GDM1 (cell line): Measurements from ENCODE around the gene FAF2.
"Not testable (repeated sequence)": the region's sequence is repeated elsewhere in the genome, so short reads cannot be mapped to it uniquely, and the experiment has no call there.

Experiments used
- DNase-seq: peaks from one replicate; lab custom pipeline; 2025; lab: John Stamatoyannopoulos, UW

Gene FAF2

GRCh38 chr5:176416965-176417364 lies 31.2 kb upstream of the FAF2 start:
- DNase-seq: no peak

- no peak for DNase-seq
Measured at GRCh38 chr5:176418251-176418650, 29.9 kb upstream of the FAF2 start.

- DNase-seq: no peak
Measured at GRCh38 chr5:176420086-176420485, 28.1 kb upstream of the FAF2 start.

DNA sequence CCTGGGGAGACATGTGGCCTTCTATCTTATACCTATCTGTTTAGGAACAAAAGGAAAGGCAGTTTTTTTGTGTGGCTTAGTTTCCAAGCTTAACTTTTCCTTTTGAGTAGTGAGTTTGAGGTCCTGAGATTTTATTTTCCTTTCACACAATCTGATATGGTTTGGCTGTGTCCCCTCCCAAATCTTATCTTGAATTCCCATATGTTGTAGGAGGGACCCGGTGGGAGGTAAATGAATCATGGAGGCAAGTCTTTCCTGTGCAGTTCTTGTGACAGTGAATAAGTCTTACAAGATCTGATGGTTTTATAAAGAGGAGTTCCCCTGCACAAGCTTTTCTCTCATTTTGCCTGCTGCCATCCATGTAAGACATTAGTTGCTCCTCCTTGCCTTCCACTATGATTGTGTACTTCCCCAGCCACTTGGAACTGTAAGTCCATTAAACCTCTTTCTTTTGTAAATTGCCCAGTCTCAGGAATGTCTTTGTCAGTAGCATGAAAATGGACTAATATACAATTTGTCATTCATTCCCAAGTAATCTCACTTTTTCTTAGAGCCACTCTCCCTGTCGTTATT lies 27.1 kb upstream of the FAF2 start:
- no peak for DNase-seq

- DNase-seq: no peak
Measured at GRCh38 chr5:176424181-176424580, 24.0 kb upstream of the FAF2 start.

- no peak for DNase-seq
Measured at GRCh38 chr5:176425138-176425537, 23.0 kb upstream of the FAF2 start.

DNA sequence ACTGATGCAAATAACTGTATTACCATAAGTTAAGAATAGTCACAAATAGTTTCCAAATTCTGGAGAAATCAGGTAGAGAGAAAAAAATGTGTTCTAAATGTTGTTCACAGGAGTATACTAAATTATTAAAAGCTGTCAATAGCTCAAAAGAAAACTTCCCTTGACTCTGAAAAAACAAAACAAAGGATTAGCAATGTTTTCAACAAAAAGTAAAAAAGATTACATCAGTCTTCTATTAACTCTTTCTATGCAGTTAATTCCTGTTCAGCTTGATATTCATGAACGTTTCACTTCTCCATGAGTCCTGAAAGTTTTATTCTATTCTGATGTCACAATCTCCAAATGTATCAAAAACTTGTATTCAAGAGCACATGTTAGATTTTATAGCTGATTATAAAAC lies 22.4 kb upstream of the FAF2 start:
- no peak for DNase-seq

- DNase-seq: no peak
Measured at GRCh38 chr5:176426876-176427275, 21.3 kb upstream of the FAF2 start.

GRCh38 chr5:176427971-176428370 lies 20.2 kb upstream of the FAF2 start:
- no peak for DNase-seq

DNA sequence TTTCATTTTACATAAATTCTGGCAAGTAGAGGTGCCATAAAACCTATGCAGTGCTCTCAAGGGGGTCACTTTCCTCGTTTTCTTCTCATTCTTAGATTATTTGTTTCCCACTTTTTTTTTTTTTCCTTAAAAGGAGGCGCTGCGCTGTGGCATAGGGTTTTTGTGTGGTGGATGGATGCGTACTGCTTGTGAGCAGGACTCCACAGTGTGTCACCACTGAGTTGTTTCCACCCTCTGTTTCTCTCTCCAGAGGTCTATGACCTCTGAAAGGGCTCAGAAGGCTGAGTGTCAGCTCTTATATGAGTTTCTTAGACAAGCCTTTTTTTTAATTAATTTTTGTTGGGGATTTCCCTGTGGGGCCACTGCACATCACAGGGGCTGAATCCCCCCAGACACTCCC lies 18.2 kb upstream of the FAF2 start:
- no peak for DNase-seq

DNA sequence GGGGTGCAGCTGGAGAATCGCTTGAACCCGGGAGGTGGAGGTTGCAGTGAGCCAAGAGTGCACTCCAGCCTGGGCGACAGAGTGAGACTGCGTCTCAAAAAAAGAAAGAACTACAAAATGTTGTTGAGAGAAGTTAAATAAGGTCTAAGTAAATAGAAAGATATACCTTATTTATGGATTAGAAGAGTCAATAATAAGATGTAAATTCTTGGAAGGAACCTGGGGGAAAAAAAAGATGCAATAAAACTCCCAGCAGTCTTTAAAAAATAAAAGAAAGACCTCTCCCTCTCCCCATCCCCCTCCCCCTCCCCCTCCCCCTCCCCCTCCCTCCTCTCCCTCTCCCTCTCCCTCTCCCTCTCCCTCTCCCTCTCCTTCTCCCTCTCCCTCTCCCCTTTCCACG lies 15.5 kb upstream of the FAF2 start:
- DNase-seq: no peak

DNA sequence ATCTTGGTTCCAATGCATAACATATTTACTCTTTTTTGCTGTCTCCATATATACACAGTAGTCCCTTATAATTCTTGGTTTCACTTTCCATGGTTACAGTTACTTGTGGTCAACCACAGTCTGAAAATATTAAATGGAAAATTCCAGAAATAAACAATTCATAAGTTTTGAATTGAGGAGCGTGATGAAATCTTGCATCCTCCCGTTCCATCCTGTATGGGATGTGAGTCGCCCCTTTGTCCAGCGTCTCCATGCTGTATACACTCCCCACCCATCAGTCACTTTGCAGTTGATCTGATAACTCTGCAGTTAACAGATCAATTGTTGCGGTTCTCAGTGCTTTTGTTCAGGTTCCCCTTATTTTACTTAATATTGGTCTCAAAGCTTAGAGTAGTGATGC lies 11.5 kb upstream of the FAF2 start:
- DNase-seq: no peak

- DNase-seq: no peak
Measured at GRCh38 chr5:176438959-176439757, 9.0 kb upstream of the FAF2 start.

DNA sequence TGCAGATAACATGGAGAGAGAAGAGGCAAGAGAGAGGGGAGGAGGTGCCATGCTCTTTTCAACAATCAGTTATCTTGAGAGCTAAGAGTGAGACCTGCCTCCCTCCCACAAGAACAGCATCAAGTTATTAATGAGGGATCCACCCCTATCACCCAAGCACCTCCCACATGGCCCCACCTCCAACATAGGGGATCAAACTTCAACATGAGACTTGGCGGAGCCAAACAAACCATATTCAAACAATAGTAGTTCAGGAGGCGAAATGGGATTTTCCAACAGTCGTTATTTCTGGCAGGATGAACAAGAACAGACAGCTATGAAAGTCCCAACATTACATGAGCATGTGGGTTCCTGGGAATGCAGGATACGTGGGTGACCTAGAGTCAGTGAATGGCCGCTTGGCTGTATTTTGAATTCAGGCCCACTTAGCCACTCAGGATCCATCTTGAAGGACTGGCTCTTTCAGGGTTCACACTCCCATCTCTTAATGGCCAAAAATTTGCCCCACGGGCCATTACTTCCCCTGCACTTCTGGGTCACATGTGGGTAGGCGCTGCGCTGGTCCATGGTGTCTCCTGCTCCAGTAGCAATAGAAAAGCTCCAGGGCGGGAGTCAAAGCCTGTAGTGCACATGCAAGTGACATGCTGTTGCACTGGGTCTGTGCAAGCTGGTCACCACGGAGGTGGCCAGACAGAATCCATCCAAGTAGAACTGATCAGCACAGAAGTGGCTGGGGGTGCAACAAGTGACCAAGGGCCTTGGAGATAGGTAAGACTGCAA lies 7.1 kb upstream of the FAF2 start:
- no peak for DNase-seq

DNA sequence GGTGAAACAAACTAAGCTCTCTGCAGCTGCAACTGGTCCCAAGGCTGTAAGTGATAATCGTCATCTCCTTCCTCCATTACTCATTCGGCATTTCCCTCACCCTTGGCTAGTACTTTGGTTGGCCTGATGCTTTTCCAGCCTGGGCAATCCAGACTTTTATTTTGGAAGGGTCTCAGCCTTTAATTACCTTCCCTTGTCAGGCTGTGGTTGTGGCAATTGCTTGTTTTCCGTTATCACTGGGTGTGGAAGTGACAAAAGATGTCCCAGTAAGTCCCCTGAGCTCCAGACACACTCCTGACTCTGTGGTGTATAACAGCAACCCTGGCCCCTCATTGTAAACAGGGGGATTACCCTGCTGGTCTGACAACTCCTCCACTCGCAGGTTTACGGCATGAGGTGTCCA lies 6.3 kb upstream of the FAF2 start:
- DNase-seq: no peak

DNA sequence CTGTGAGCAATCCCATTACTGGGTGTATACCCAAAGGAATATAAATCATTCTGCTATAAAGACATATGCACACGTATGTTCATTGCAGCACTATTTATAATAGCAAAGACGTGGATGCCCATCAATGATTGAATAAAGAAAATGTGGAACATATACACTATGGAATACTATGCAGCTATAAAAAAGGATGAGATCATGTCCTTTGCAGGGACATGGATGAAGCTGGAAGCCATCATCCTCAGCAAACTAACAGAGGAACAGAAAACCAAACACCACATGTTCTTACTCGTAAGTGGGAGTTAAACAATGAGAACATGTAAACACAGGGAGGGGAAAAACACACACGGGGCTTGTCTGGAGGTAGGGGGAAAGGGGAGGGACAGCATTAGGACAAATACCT lies 5.3 kb upstream of the FAF2 start:
- not testable (repeated sequence) for DNase-seq

- DNase-seq: no peak
Measured at GRCh38 chr5:176444742-176445141, 3.4 kb upstream of the FAF2 start.

- no peak for DNase-seq
Measured at GRCh38 chr5:176446028-176446665, 2.0 kb upstream of the FAF2 start.

GRCh38 chr5:176446884-176447590 lies 1.1 kb upstream of the FAF2 start:
- no peak for DNase-seq

DNA sequence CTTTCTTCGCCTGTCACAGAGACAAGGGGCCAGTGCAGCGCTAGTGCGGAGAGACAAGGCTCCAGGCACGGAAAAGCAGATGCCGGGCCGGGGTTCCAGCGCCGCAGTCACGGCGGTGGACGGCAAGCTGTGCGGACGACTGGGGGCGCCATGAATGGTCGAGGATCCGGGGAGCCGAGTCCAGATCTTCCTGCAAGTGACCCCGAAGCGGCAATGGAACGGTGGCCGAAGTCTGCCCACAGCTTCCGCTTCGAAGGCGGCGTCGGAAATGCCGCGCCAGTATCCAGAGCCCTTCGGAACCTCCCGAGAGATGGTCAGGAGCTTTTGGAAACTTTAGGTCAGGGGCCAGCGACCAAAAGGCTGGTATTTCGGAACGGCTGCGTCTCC lies 601 bp upstream of the FAF2 start:
- no peak for DNase-seq

- DNase-seq: no peak
Measured at GRCh38 chr5:176450077-176450476, 1.9 kb downstream of the FAF2 start.
